HepG2 (cell line): ENCODE measurements around the gene KIR3DL2. TPM values are rescaled to one million over a fixed set of nuclear protein-coding genes. Genes with fewer than 3 reads are reported as not detected.

Source experiments
- ATAC-seq: fragments of 200-7000 bp; cut with Tn5 transposase; 3 replicates; pipeline ENCODE4 v1.9.1; 2020; ENCODE audit warnings: mild to moderate bottlenecking, moderate library complexity
- BruUV-seq: library from RNA; stranded (reverse); fragments of 400-500 nt; replicated peaks from 2 replicates; lab custom pipeline; 2021; lab: Mats Ljungman, UMichigan
- CTCF ChIA-PET: fragments of 300-600 bp; formaldehyde crosslinking; extraction: SDS; loops from one replicate; lab custom pipeline; 2021; ENCODE audit warnings: low total read pairs, inconsistent platforms, low intra/inter-chr PET ratio; lab: Yijun Ruan, JAX
- POLR2A ChIA-PET: fragments of 350-600 bp; sonication (Branson Sonifier 250); formaldehyde crosslinking; loops from one replicate; lab custom pipeline; 2020; ENCODE audit warnings: antibody characterized with exemption, inconsistent platforms; lab: Yijun Ruan, JAX
- DNase-seq: peaks from one replicate; pipeline ENCODE4 v3.0.0-alpha.2; 2015; ENCODE audit warnings: low spot score
- FAIRE-seq: peaks from 3 replicates; lab custom pipeline; 2011; peaks lifted over from hg19 to GRCh38; lab: Jason Lieb, UNC
- H2AFZ ChIP-seq: one replicate; pipeline ENCODE4 v1.6.1; 2011; ENCODE audit warnings: low read length, inconsistent platforms
- H3K27ac ChIP-seq: fragments of 300-600 bp; 3 replicates; pipeline ENCODE4 v1.8.0; 2011; ENCODE audit warnings: mixed run types, mild to moderate bottlenecking, mixed read lengths, low read length, inconsistent platforms; ENCODE audit not compliant: insufficient read depth; ENCODE audit errors: extremely low read length
- H3K27me3 ChIP-seq, 2 experiments: fragments of 200-600 bp in 1 of 2; 2 replicates in 1 of 2; 3 replicates in 1 of 2; pipeline versions ENCODE4 v1.6.0 to v1.8.0; 2011; ENCODE audit warnings: low read length in 2 of 2, mild to moderate bottlenecking in 2 of 2, moderate library complexity in 2 of 2, inconsistent platforms in 1 of 2; ENCODE audit not compliant: insufficient read depth in 2 of 2, control insufficient read depth in 1 of 2
- H3K36me3 ChIP-seq, 2 experiments: fragments of 200-600 bp in 1 of 2; replicated peaks in 1 of 2; 2 replicates in 1 of 2; 3 replicates in 1 of 2; pipeline versions ENCODE4 v1.5.1 to v1.8.0; 2011; ENCODE audit warnings: low read length in 2 of 2, inconsistent platforms in 1 of 2; ENCODE audit not compliant: insufficient read depth in 2 of 2, control insufficient read depth in 1 of 2
- H3K4me1 ChIP-seq: 2 replicates; pipeline ENCODE4 v1.5.1; 2012; ENCODE audit warnings: low read length, inconsistent platforms; ENCODE audit not compliant: insufficient read depth
- H3K4me2 ChIP-seq: 2 replicates; pipeline ENCODE4 v1.6.0; 2011; ENCODE audit warnings: low read depth, low read length, inconsistent platforms
- H3K4me3 ChIP-seq, 3 experiments: fragments of 200-600 bp in 1 of 3; sonication (generic), shearing (Covaris generic) in 1 of 3; replicated peaks in 1 of 3; 2 replicates each; pipeline ENCODE4 v1.5.1; 2011 to 2016; ENCODE audit warnings: low read length in 3 of 3, inconsistent platforms in 2 of 3, low read depth in 2 of 3, mild to moderate bottlenecking in 2 of 3, control low read depth in 1 of 3, mixed read lengths in 1 of 3; ENCODE audit not compliant: insufficient read depth in 1 of 3
- H3K79me2 ChIP-seq: one replicate; pipeline ENCODE4 v1.6.1; 2011; ENCODE audit warnings: low read length, inconsistent platforms; ENCODE audit not compliant: insufficient read depth
- H3K9ac ChIP-seq: 2 replicates; pipeline ENCODE4 v1.6.0; 2011; ENCODE audit warnings: mild to moderate bottlenecking, low read depth, low read length, inconsistent platforms; ENCODE audit not compliant: insufficient read depth
- H3K9me3 ChIP-seq: 2 replicates; pipeline ENCODE4 v1.5.1; 2012; ENCODE audit warnings: mild to moderate bottlenecking, low read length
- H4K20me1 ChIP-seq: 2 replicates; pipeline ENCODE4 v1.6.0; 2011; ENCODE audit warnings: inconsistent platforms, mild to moderate bottlenecking, low read length, moderate library complexity; ENCODE audit not compliant: insufficient read depth
- KAT7 ChIP-seq: IDR thresholded peaks from 2 replicates; pipeline ENCODE4 v1.6.1; 2018; ENCODE audit warnings: borderline replicate concordance, missing compliant biosample characterization
- SP1 ChIP-seq, 2 experiments: fragments of 450-650 bp in 1 of 2; sonication (generic) in 1 of 2; formaldehyde crosslinking in 1 of 2; IDR thresholded peaks; 2 replicates each; pipeline versions ENCODE4 v1.4.0 to v1.6.1; 2016 to 2020; ENCODE audit warnings: missing genetic modification reagents in 1 of 2
- SSRP1 ChIP-seq: IDR thresholded peaks from 2 replicates; pipeline ENCODE4 v1.6.1; 2016; ENCODE audit warnings: control low read depth
- THRA ChIP-seq: sonication (generic); formaldehyde crosslinking; IDR thresholded peaks from 2 replicates; pipeline ENCODE4 v1.4.0; 2020; ENCODE audit warnings: missing genetic modification reagents, borderline replicate concordance
- ZBTB44 ChIP-seq: sonication (generic); formaldehyde crosslinking; IDR thresholded peaks from 2 replicates; pipeline ENCODE4 v1.4.0; 2020; ENCODE audit warnings: missing genetic modification reagents
- ZNF354B ChIP-seq: sonication (generic); formaldehyde crosslinking; IDR thresholded peaks from 2 replicates; pipeline ENCODE4 v1.8.0; 2022; ENCODE audit warnings: mild to moderate bottlenecking, missing genetic modification reagents
- ZNF451 ChIP-seq: sonication (generic); formaldehyde crosslinking; IDR thresholded peaks from 2 replicates; pipeline ENCODE4 v1.5.0; 2020; ENCODE audit warnings: mild to moderate bottlenecking, missing genetic modification reagents
- ZNF574 ChIP-seq: sonication (generic); formaldehyde crosslinking; IDR thresholded peaks from 2 replicates; pipeline ENCODE4 v1.4.0; 2020; ENCODE audit warnings: missing genetic modification reagents
- WGBS: methylation state at CpG from one replicate; pipeline ENCODE4 v1.1.6; 2017; ENCODE audit warnings: low lambda C conversion rate; 5-methylcytosine and 5-hydroxymethylcytosine counted together
- in situ Hi-C: cut with HindIII; loops from 2 replicates; pipeline ENCODE4 v1.10.0; 2017; ENCODE audit warnings: low pct_unique_long_range_greater_than_20kb; ENCODE audit not compliant: extremely low pct_ligation_motif_present
- intact Hi-C: fragments of 100-400 bp; cut with micrococcal nuclease; formaldehyde crosslinking; loops from one replicate; pipeline ENCODE4 v1.10.0; 2022; ENCODE audit not compliant: unreplicated experiment
- polyA plus RNA-seq, 8 experiments: library from polyadenylated mRNA; depleted of rRNA in 3 of 8; stranded (reverse) in 7 of 8; unstranded in 1 of 8; fragments of >200 nt; fragmentation: Illumina TruSeq in 4 of 8; extraction: Trizol in 4 of 8; gene quantifications; 2 replicates each; pipeline versions ENCODE4 v1.2.1 to v1.2.3, GENCODE V29; 2011 to 2016; ENCODE audit warnings: low read depth in 4 of 8, missing spikeins in 1 of 8, mixed read lengths in 1 of 8; ENCODE audit not compliant: insufficient read depth in 1 of 8
- total RNA-seq, 5 experiments: library from RNA; depleted of rRNA; stranded (reverse); fragments of >200 nt; fragmentation: Illumina TruSeq; extraction: Trizol; gene quantifications; 2 replicates each; pipeline ENCODE4 v1.2.3, GENCODE V29; 2016; ENCODE audit warnings: low read depth in 1 of 5
- TF ChIP-seq, protein P1 (sequence below): fragments of 450-650 bp; IDR thresholded peaks from 2 replicates; pipeline ENCODE4 v1.6.1; 2017; ENCODE audit warnings: mild to moderate bottlenecking
- TF ChIP-seq, protein P2 (sequence below): sonication (generic); formaldehyde crosslinking; IDR thresholded peaks from 2 replicates; pipeline ENCODE4 v1.8.0; 2022; ENCODE audit warnings: mild to moderate bottlenecking, missing genetic modification reagents, moderate library complexity
- TF ChIP-seq, protein P3 (sequence below), 2 experiments: sonication (generic) in 1 of 2; formaldehyde crosslinking in 1 of 2; IDR thresholded peaks; 2 replicates each; pipeline versions ENCODE4 v1.5.1 to v1.6.1; 2011 to 2020; ENCODE audit warnings: borderline replicate concordance in 1 of 2, low read depth in 1 of 2, low read length in 1 of 2, mild to moderate bottlenecking in 1 of 2, missing genetic modification reagents in 1 of 2, moderate library complexity in 1 of 2

Gene KIR3DL2
- total and polyA plus RNA-seq, 2 of the 13 experiments (the other 11 are each of a cell fraction or from before 2014, with no cell fraction given), result not detected

GRCh38 chr19:54873990-54874389, 23.7 kb downstream of the KIR3DL2 start, which contains the start of gene FCAR:
FCAR (plus strand) TSS chr19:54874235; CDS start chr19:54874290, 55 bp downstream.
- FAIRE-seq, result no peak
- CTCF ChIA-PET, result no interaction called here
- in situ Hi-C loops (no loop called here), intact Hi-C loops (no loop called here)
- H3K27ac ChIP-seq, result no peak within 1 kb of the TSS
- no peak within 1 kb of the TSS for H3K9ac ChIP-seq
- no peak for DNase-seq
- no TSS peak for BruUV-seq
- no peaks in the 10 kb centered on the region for H3K4me1 ChIP-seq
- H3K27me3 ChIP-seq, result no peaks in the 10 kb centered on the region
- H3K4me2 ChIP-seq, result no peak within 1 kb of the TSS
- ATAC-seq, result no peak
- WGBS, result 12% methylated on average over 8 of the region's 8 CpGs
- H3K79me2 ChIP-seq, result no peaks in the 10 kb centered on the region
- no peaks in the 10 kb centered on the region for H3K36me3 ChIP-seq
- no peaks in the 10 kb centered on the region for H3K9me3 ChIP-seq
- POLR2A ChIA-PET, result no interaction called here
- H2AFZ ChIP-seq, result no peak within 1 kb of the TSS
- H3K4me3 ChIP-seq, result no peak within 1 kb of the TSS
- no peaks in the 10 kb centered on the region for H4K20me1 ChIP-seq
- TF ChIP-seq ZBTB44 (CRISPR knock-in tag), result no peak
- no peak for TF ChIP-seq ZNF574 (CRISPR knock-in tag)
- TF ChIP-seq KAT7 (CRISPR knock-in tag), result no peak
- TF ChIP-seq, protein P1, sequence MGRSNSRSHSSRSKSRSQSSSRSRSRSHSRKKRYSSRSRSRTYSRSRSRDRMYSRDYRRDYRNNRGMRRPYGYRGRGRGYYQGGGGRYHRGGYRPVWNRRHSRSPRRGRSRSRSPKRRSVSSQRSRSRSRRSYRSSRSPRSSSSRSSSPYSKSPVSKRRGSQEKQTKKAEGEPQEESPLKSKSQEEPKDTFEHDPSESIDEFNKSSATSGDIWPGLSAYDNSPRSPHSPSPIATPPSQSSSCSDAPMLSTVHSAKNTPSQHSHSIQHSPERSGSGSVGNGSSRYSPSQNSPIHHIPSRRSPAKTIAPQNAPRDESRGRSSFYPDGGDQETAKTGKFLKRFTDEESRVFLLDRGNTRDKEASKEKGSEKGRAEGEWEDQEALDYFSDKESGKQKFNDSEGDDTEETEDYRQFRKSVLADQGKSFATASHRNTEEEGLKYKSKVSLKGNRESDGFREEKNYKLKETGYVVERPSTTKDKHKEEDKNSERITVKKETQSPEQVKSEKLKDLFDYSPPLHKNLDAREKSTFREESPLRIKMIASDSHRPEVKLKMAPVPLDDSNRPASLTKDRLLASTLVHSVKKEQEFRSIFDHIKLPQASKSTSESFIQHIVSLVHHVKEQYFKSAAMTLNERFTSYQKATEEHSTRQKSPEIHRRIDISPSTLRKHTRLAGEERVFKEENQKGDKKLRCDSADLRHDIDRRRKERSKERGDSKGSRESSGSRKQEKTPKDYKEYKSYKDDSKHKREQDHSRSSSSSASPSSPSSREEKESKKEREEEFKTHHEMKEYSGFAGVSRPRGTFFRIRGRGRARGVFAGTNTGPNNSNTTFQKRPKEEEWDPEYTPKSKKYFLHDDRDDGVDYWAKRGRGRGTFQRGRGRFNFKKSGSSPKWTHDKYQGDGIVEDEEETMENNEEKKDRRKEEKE, result no peak
- TF ChIP-seq SP1 (IDR thresholded peaks at IDR 0.05), result no peak
- no peak for TF ChIP-seq SP1 (CRISPR knock-in tag; IDR thresholded peaks at IDR 0.05)
- TF ChIP-seq SSRP1 (CRISPR knock-in tag), result no peak
- TF ChIP-seq THRA (CRISPR knock-in tag), result no peak
- TF ChIP-seq ZNF451 (CRISPR knock-in tag), result no peak
- TF ChIP-seq, protein P2, sequence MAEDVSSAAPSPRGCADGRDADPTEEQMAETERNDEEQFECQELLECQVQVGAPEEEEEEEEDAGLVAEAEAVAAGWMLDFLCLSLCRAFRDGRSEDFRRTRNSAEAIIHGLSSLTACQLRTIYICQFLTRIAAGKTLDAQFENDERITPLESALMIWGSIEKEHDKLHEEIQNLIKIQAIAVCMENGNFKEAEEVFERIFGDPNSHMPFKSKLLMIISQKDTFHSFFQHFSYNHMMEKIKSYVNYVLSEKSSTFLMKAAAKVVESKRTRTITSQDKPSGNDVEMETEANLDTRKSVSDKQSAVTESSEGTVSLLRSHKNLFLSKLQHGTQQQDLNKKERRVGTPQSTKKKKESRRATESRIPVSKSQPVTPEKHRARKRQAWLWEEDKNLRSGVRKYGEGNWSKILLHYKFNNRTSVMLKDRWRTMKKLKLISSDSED (CRISPR knock-in tag), result no peak
- no peak for TF ChIP-seq ZNF354B (CRISPR knock-in tag)
- TF ChIP-seq, protein P3, sequence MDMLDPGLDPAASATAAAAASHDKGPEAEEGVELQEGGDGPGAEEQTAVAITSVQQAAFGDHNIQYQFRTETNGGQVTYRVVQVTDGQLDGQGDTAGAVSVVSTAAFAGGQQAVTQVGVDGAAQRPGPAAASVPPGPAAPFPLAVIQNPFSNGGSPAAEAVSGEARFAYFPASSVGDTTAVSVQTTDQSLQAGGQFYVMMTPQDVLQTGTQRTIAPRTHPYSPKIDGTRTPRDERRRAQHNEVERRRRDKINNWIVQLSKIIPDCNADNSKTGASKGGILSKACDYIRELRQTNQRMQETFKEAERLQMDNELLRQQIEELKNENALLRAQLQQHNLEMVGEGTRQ (IDR thresholded peaks at IDR 0.05; ENCODE audit: low read depth, low read length), result no peak
- TF ChIP-seq, protein P3 (CRISPR knock-in tag; IDR thresholded peaks at IDR 0.05; ENCODE audit: borderline replicate concordance), result no peak
